Tongue (tissue), 2 donors: ENCODE measurements around the gene RAG2. TPM values are rescaled to one million over a fixed set of nuclear protein-coding genes. Genes with fewer than 3 reads are reported as not detected.

Source experiments
- DNase-seq: peaks from one replicate; pipeline ENCODE4 v3.0.0-alpha.2; 2015
- total RNA-seq: library from RNA; depleted of rRNA; stranded (reverse); fragments of >200 nt; gene quantifications from one replicate; pipeline ENCODE4 v1.2.3, GENCODE V29; 2014

The RAG2 gene
- total RNA-seq = 0.21 TPM

DNA sequence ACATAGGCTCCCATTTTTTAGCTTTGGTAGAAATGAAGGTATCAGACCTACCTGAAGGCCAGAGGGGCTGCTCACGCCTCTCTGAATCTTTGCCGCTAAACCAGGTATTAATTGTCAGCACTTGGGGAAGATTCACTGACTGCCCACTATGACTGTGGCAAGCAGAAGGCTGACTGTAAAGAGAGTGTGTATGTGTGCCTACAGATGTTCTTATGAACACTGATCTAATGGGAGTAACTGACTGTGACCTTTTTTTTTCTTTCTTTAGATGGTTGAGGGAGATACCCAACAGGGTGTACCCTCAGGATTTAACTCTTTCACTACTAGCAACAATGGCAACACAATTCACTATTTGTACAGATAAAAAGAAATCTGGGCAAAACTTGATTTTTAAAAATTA is at the start of gene RAG2:
Gene RAG2, minus strand, starts transcription at position 186 of the 400 bp plus-strand sequence. CDS start 4,068 bp downstream, outside the sequence.
- DNase-seq = no peak

DNA sequence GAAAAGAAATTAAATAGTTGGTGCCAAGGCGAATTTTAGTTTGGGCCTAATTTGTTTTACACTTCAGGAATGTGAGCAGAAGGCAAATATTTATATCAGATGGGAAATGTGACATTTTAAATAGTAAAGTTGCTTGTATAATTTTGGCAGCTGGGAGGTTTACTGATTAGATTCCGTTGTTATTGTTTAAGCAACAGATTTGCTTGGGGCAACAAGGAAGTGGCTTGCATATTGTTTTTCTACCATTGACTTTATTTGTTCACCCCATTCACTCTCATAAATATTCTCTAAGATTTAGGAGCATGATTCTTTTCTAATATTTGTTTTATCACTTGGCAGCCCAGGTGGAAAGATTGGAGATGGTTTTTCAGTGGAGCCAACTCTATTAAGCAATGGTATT is 40.5 kb upstream of the RAG2 start:
- DNase-seq = no peak

DNA sequence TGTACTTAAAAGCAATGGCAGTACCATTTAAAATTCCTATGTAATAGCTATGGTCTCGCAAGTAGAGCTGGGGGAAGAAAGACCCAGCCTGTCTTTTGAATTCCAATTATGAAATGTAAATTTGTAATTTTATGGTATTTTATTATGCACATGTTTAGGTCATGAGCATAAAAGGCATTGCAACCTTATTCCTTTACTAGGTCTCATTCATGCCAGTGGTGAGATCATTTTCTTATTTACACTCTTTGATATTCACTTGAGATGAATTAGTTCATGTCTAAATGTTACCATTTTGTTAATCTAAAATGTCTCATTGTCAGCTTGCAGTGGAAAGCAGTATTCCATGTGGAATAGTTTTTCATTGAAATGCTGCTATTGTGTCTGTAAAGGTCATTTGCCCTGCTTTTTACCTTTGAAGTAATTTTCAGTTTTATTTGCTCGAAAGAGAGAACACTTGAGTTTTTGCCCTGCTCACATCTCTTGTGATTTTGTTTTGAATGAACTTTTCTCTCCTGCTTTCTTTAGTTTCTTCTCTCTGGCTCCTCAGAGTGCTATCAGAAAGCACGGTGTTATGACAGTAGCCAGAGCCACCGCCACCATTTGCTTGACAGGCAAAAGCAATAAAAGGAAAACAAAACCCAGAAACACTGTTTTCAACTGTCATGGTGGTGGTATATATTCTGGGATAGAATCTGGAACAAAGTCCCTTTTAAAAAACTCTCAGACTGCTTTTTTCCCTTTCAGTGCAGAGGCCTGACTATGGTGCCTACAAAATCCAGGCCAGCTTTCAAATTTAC is 37.2 kb upstream of the RAG2 start:
- DNase-seq = no peak

DNA sequence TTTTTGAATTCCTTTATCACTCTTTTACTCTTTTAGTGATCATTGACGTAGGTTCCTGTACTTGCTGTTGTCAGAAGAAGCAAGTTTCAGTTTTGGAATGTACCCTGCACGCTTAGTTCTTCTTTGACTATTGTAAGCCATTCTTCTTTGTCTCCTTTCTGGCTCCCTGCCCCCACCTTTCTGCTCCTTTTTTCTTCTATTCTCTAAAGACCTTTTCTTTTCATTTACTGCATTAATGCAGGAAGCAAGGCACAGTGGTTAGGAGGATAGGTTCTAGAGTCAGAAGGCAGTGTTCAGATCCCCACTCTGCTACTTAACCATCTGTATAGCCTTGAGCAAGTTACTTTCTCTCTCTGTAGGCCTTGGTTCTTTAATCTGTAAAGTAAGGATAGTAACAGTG is 33.7 kb upstream of the RAG2 start:
- no peak for DNase-seq

DNA sequence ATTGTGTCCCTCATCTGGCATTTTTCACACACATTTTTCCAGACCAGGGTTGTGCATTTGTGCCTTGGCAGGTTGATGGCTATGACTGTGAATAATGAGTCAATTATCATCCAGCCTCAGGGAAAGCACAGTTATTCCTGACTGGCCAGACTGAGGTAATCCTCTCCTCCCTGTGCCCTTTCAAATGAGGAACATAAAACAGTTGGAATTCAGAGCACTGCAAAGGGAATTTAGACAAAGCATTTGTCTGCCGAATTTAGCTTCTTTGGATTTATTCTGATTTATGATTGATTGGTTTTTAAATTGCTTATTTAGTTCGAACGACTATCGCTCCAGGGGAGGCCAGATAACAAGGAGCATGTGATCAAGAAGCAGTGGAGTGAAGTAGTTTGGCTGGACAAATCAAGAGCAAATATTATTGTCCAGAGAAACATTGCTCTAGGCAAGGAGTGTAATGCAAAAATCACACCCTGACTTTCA is 30.8 kb upstream of the RAG2 start:
- no peak for DNase-seq

DNA sequence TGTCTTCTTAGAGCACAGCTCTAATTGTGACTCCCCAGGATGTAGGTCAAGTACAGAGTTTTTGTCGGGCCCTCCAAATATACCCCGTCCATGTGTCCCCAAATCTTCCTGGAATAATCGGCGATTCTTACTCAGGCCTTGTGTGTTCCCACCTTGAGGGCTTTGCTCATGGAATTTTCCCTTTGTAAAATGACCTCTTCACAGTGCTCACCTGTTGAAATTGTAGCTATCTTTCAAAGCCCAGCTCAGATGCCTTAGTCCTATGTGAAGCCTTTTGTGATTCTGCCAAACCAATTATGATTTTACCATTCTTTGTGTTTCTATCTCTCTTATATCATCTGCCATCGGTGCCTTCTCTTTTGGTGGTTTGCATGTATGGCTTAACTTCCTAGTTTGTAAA is 30.1 kb upstream of the RAG2 start:
- DNase-seq = no peak

DNA sequence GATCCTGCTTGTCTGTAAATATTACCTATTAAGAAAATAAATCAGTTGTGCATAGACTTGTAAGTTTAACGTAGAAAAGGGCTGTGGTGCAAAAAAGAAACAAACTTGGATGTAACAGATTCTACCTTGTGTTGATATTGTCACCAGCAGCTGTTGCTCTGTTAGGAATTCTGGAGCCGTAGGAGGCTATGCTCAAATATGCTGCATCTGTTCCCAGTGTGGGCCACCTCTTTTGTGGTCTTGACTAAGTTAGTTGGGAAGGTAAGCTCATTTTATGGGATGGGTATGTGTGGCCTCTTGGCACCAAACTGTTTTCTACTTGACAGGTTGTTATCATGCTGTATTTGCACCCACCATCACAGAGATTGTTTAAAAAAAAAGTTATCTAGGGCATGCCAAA is 29.4 kb upstream of the RAG2 start:
- no peak for DNase-seq

DNA sequence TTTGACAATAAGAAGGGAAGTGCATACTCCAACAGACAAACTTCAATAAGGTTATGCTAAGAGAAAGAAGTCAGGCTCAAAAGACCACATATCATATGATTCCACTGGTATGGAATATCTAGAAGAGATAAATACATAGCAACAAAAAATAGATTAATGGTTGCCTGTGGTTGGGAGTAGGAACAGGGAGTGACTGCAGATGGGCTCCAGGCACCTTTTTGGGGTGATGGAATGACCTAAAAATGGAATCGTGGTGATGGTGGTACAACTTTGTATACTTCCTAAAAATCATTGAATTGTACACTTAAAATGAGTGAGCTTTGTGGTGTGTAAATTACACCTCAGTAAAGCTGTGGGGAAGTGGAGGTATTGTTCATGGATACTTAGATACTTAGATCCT is 29.0 kb upstream of the RAG2 start:
- DNase-seq = no peak

DNA sequence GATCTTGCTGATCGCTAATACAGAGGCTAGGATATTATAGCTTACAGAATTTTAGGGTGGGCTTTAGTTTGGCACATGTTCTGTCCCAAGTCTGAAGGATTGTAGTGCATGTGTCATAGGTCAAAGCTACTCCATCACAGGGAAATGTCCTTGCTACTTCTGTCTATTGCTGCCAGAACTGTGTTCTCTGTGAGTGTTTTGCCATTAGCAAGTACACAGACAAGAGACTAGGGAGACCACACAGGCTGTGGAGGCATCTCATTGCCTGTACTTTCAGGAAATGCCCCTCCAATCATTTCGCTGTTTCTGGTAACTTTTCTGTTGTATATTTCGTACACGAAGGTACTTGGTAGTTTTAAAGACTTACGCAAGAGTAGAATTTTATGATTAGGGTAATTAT is 25.5 kb upstream of the RAG2 start:
- no peak for DNase-seq

DNA sequence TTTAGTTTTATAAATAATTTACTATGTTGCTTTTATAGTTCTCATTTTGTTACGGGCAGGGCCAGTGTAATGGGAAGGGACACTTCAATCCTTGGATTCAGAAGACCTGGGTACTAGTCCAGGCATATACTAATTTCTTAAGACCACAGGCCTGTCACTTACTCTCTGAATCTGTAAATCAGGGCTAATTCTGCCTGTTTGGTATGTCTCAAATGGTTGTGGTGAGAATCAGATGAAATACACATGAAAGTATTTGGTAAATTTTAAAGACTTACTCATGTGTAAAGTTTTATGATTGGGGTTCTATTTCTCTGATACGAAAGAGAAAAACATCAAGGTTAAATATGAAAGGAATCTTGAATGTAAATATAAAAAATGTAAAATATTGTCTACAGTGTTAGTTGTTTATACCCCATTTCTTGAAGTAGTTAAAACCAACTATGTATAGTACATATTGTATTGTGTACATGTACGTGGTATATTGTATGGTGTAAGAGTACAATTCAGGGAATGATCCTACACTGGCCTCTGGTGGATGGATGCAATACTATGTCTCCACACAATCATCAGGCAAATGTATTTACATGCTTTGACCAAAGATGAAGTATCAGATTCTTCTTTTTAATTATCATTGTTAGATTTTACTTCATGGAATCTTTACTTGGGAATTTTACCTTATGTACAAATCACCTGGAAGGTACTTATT is 24.5 kb upstream of the RAG2 start:
- peak; percentile 59 for DNase-seq

DNA sequence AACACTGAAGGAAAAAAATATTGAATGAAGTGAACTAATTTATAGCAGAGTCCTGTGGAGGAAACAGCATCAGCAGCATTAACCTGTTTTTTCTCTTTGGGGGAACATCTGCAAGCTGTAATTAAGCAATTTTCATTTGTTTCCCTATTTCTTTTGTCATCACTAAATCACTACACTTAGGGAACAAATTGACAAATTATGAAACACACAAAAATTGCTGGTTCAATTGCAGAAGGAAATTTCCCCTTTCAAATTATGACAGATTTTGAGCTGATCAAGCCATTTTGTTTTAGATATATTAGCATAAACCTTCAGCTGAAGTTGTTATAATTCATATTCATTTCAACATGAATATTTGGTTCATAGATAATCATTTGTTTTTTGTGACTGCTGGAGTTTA is 22.2 kb upstream of the RAG2 start:
- DNase-seq = no peak

DNA sequence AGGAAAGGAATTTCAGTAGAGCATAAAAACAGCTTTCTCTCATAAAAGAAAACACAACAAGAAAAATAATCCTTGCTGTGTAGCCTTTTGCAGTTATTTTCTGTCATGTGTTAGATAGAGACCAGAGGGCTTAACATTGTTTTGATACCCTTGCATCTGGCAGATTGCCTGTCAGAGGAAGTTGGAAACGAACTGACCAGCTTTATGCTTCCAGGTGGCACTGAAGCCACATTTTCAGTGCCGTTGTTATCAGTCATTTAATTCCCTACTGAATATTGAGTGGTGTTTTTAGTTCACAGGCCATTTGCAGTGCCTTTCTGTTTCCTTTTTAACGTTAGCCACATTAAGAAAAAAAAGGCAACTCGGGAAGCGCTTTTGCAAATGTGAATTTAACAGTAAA is 21.5 kb upstream of the RAG2 start:
- peak; percentile 45 for DNase-seq

DNA sequence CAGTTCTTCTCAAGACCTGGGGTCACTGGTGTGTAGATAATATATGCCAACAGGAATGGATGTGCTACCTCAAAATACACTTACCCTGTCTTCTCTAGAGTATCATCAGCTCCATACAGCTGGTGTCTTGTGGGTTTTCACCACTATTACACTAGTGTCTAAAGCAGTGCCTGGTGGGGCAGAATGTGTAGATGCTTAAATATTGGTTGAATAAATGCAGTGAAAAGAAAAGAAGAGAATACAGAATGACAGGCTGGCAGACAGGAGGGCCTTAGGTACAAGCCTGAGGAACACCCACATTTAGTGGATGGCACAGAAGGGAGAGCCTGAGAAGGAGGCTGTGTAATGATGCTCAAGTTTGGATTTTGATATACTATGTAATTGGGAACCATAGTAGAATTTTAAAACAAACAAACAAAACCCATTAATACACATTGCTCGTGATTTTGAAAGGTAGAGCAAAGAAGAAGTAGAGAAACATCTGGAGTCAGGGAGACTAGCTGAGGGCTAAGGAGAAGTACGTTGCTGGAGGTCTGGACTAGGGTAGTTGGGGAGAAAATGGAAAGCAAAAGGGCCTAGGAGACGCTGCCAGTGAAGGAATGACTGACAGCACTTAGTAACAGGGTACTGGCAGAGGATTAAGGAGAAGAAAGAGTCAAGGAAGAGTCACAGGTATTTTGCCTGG is 20.5 kb upstream of the RAG2 start:
- DNase-seq = no peak

DNA sequence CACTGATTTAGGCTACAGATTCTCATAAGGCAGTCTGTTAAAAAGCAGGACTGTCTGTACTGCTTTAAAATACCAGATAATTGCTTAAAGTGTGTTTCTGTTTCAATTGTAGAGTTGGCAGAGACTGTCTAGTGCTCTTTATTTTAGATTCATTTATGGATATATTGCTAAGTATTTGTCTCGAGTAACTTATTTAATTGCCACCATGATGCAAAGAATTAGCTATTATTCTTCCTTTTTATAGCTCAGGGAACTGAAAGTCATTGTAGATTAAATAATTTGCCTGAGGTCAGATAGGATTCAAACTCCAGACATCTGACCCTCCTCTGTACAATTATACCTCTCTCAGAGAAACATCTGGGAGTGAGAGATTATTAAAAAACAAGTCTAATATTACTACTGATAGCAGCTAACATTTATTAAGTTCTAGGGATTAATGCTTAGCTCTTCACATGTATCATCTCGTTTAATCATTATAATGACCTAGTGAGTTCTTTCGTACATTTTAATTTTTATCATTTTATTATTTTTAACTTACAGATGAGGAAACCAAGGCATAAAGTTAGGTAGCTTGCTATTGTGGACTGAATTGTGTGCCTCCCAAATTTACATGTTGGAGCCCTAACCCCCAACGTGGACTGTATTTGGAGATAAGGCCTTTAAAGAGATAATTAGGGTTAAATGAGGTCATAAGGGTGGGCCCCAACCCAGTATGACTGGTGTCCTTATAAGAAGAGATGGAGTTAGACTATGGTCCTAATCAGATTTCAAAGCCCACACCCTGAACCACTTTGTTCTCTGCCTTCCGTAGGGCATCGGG is 19.7 kb upstream of the RAG2 start:
- no peak for DNase-seq

DNA sequence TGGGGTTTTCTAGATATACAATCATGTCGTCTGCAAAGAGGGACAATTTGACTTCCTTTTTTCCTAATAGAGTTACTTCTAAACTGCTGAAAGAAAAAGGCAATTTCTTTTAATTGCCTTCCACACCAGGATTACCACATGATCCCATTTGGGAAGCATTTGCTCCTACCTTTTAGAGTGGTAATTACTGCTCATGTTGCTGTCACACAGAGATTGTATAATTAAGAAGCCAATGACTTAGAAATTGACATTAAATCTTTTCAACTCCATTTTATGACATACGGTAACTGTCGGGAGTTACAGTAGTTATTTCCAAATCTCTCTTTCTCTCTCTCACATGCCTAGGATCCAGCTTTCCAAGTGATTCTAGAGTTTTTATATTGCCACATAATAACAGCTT is 17.8 kb upstream of the RAG2 start:
- DNase-seq = no peak

DNA sequence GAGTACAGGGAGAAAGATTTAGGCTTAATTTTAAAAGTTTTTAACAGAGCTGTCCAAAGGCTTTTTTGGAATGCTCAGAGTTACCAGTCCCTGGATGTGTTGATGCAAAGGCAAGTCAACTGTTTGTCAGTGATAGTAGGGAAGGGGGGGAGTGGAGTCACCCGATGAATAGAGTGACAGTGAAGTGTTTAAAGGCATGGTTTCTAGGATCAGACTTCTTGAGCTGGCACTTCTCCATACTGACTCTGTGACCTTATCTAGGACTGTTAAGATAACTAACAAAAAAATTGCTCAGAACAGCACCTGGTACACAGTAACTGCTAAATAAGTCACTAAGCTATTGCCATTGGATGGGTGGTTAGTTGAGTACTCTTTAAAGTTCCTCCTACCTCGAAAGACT is 11.3 kb upstream of the RAG2 start:
- no peak for DNase-seq

DNA sequence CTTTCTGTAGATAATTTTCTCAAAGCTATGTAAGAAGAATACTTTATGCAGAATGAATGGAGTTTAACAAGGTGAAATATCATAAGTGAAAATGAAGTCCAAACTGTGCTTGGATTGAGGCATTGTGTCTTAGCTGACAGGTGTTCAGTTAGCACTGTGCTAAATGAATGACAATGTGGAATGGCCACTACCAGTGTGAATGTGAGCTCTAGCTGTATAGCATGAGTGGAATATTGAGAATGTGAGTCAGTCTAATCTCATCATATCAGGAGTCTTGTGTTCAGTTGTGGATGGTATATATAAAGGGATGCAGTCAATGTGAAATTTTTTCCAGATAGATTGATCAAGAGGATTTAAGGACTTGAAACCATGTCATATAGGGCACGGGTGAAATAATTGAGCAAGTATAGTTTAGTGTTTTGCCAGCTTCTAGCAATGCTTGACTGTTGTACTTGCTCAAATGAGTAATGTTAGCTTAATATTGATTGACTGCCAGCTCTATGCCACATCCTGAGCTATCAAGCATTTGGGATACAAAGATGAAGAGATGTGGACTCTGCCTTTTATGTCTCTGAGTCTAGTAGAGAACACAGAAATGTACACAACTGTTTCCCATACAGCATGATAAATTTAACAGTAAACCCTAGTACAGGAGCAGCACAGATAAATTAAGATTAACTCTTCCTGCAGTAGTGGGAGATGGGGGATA is 10.6 kb upstream of the RAG2 start:
- DNase-seq = no peak

DNA sequence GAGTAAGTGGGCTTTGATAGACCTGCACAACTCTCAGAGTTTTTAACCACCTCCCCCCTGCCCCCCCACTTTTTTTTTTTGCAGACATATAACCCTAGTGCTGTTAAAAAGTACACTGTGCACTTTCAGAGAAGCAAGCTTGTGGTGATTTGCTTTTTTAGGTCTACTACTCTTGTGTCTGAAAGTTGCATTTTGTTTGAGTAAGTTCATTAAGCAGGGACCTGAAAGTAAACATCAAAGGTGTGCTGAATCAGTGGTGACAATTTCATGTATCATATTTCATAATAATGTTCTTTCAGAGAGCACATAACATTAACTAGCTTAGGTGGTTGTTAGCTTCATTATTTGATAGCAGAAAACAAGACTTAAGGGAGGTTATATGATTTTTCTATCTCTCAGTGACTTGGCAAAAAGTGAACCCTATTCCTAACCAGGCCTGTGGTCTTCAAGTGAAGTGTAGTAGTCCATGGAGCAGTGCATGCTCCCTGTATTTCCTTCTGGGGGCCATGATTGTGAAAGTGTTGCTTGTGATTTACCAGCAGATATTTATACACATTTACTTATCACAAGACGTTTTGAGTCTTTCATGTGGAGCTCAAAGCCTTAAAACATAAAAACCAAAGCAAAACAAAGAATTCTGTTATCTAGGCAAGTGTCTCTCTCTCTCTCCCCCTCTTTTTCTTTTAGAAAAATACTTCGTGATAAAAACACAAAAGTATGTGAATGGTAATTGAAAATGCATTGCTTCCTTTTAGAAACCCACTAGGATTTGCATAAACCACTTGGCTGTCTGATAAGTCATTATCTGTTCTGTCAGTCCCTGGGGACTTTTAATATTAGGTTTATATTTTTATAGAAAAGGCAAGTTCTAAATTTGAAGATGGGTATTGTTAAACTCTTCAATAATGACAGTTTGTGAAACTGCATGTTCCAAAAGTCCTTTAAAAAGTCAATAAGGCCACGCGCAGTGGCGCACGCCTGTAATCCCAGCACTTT is 7.5 kb upstream of the RAG2 start:
- DNase-seq = no peak

DNA sequence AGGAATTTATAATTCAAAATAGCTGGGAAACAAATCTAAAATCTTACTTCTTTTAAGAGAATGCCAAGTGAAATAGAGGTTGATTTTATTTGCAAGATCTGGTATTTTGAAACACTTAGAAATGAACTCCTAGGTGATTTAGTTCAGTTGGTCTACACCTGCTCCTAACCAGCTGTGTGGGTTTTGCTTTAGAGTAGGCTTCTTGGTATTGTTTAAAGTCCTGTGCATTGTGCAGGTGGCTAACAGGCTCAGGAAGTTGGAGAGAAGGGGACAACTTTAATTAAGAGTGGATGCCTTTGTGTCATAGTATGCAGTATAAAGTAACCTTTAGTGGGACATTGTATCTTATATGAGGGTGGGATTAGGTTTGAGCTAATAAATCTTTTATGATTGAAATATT is 4.1 kb upstream of the RAG2 start:
- DNase-seq = no peak

DNA sequence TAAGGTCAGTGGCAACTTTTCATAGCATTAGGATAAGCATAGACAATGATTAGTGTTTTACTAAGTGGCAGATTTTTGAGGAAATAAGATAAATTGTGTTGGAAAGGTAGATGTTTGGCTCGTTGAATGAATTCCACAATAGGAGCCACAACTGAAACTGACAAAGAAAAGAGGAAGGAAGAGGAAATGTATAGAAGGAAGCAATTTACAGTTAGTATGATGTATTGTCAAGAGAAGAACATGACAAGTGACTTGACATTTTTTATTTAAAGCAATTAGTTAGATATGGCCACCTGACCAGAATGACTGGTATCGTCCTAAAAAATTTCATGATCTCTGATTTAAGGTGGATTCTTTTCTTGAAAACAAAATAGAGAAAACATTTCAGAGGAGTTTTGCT is 3.1 kb upstream of the RAG2 start:
- no peak for DNase-seq
